Body of pancreas (tissue), 4 donors: ENCODE results near the gene CISD3. TPM values are rescaled to one million over a fixed set of nuclear protein-coding genes. Genes with fewer than 3 reads are reported as not detected.

Experiments used
- ATAC-seq: fragments of 150-250 bp; one replicate; pipeline ENCODE4 v1.9.1; 2016
- DNase-seq, 4 donors: peaks; one replicate each; pipeline ENCODE4 v3.0.0-alpha.2; 2019
- H3K27ac ChIP-seq, 4 donors: fragments of 200-600 bp; sonication (generic); 1 replicate in 3 of 4; 2 replicates in 1 of 4; pipeline versions ENCODE4 v1.5.1 to v1.6.1; 2016 to 2019; ENCODE audit warnings: mild to moderate bottlenecking in 1 of 4, mixed read lengths in 1 of 4, moderate library complexity in 1 of 4
- H3K27me3 ChIP-seq, 2 donors: fragments of 200-600 bp; sonication (generic); one replicate each; pipeline ENCODE4 v1.6.0; 2016; ENCODE audit warnings: mild to moderate bottlenecking in 1 of 2
- H3K36me3 ChIP-seq, 2 donors: fragments of 200-600 bp; sonication (generic); replicated peaks in 1 of 2; 2 replicates each; pipeline ENCODE4 v1.5.1; 2016; ENCODE audit warnings: low read depth in 2 of 2; ENCODE audit not compliant: insufficient read depth in 1 of 2
- H3K4me1 ChIP-seq: fragments of 200-600 bp; sonication (generic); one replicate; pipeline ENCODE4 v1.6.0; 2016
- H3K4me3 ChIP-seq, 2 donors: fragments of 200-600 bp; sonication (generic); 1 replicate in 1 of 2; 2 replicates in 1 of 2; pipeline ENCODE4 v1.5.1; 2016 to 2019
- H3K9me3 ChIP-seq, 3 donors: fragments of 200-600 bp; sonication (generic); 1 replicate in 2 of 3; 2 replicates in 1 of 3; pipeline ENCODE4 v1.5.1; 2016
- CTCF ChIP-seq, 7 experiments: fragments of 450-650 bp in 4 of 7; fragments of 200-600 bp in 3 of 7; sonication (generic) in 3 of 7; IDR thresholded peaks; one replicate each; pipeline ENCODE4 v1.5.1; 2016 to 2019; ENCODE audit warnings: antibody characterized with exemption in 7 of 7
- POLR2A ChIP-seq, 3 donors: fragments of 450-650 bp; IDR thresholded peaks; one replicate each; pipeline ENCODE4 v1.6.1; 2016; ENCODE audit warnings: antibody characterized with exemption in 3 of 3, mild to moderate bottlenecking in 2 of 3
- WGBS, 2 donors: methylation state at CpG; one replicate each; pipeline ENCODE4 v1.1.5; 2017; 5-methylcytosine and 5-hydroxymethylcytosine counted together
- intact Hi-C: fragments of 100-400 bp; cut with DNase I; formaldehyde crosslinking; loops from one replicate; pipeline ENCODE4 v1.15.1; 2023
- total RNA-seq, 2 donors: library from RNA; depleted of rRNA; stranded (reverse); fragments of >200 nt; gene quantifications; one replicate each; pipeline ENCODE4 v1.1.0, GENCODE V29; 2016

CISD3 gene
- total RNA-seq, 2 donors from 2014 or later: 11.2 TPM

- peaks cover 55% of the 10 kb centered on the region for H3K4me1 ChIP-seq
- DNase-seq (peak; percentile 71 to 89 (median 79)), ATAC-seq (peak; percentile 67)
- intact Hi-C loops: no loop called here
- no peak for TF ChIP-seq CTCF (IDR thresholded peaks at IDR 0.05)
- TF ChIP-seq POLR2A (IDR thresholded peaks at IDR 0.05): no peak
- 41 to 50% methylated on average over 15 to 21 of the region's 22 CpGs for WGBS, 2 donors
- peak overlapping the region; percentile 78 to 95 (median 84) for H3K27ac ChIP-seq
- no peaks in the 10 kb centered on the region for H3K9me3 ChIP-seq
- peaks cover 0 to 13% of the 10 kb centered on the region in 2 donors for H3K36me3 ChIP-seq
- no peaks in the 10 kb centered on the region for H3K27me3 ChIP-seq
- no peak overlapping the region for H3K4me3 ChIP-seq
These were observed 12.5 kb downstream of the CISD3 start for GRCh38 chr17:38742411-38743308.

- intact Hi-C loops: no loop called here
- Histone ChIP-seq H3K4me1 (peaks cover 59% of the 10 kb centered on the region), H3K9me3 (no peaks in the 10 kb centered on the region), H3K4me3 (no peak overlapping the region), H3K36me3 (peaks cover 0 to 7% of the 10 kb centered on the region in 2 donors), H3K27me3 (no peaks in the 10 kb centered on the region), H3K27ac (peak overlapping the region in 3 of 4 donors; percentile 78 to 95 (median 89))
- DNase-seq (peak in 3 of 4 donors; percentile 62 to 71 (median 69)), ATAC-seq (no peak)
- 35 to 49% methylated on average over 3 to 4 of the region's 4 CpGs for WGBS, 2 donors
- TF ChIP-seq POLR2A (IDR thresholded peaks at IDR 0.05) (no peak), CTCF (IDR thresholded peaks at IDR 0.05) (no peak)
These were observed 13.5 kb downstream of the CISD3 start for GRCh38 chr17:38743556-38744171.

GRCh38 chr17:38745545-38745944 lies 15.4 kb downstream of the CISD3 start:
- peaks cover 75% of the 10 kb centered on the region for H3K4me1 ChIP-seq

GRCh38 chr17:38746004-38746848 lies 16.1 kb downstream of the CISD3 start:
- no peak overlapping the region for H3K4me3 ChIP-seq
- peak overlapping the region; percentile 61 to 89 (median 76) for H3K27ac ChIP-seq
- no peaks in the 10 kb centered on the region for H3K36me3 ChIP-seq
- H3K9me3 ChIP-seq: no peaks in the 10 kb centered on the region
- no peaks in the 10 kb centered on the region for H3K27me3 ChIP-seq
- no peak for ATAC-seq
- TF ChIP-seq POLR2A (IDR thresholded peaks at IDR 0.05) (no peak), CTCF (IDR thresholded peaks at IDR 0.05) (no peak)
- no peak for DNase-seq
- 47 to 57% methylated on average over 6 to 8 of the region's 8 CpGs for WGBS, 2 donors
- H3K4me1 ChIP-seq: peaks cover 75% of the 10 kb centered on the region
- intact Hi-C loops: no loop called here

More at GRCh38 chr17:38745545-38745944, 15.4 kb downstream of the CISD3 start:
- 45 to 49% methylated on average over 4 of the region's 4 CpGs for WGBS, 2 donors
- TF ChIP-seq POLR2A (IDR thresholded peaks at IDR 0.05) (no peak), CTCF (IDR thresholded peaks at IDR 0.05) (no peak)
- Histone ChIP-seq H3K27me3 (no peaks in the 10 kb centered on the region), H3K27ac (peak overlapping the region in 3 of 4 donors; percentile 5 to 89 (median 74)), H3K9me3 (no peaks in the 10 kb centered on the region), H3K4me3 (no peak overlapping the region), H3K36me3 (no peaks in the 10 kb centered on the region)
- no peak for ATAC-seq
- intact Hi-C loops: no loop called here
- DNase-seq: no peak
